HG02884 (cell line): ENCODE results near the gene ATOH8.
A peak's percentile ranks its signal among the peaks of the same experiment; 100 is the strongest.

Experiments
- ATAC-seq: cut with Tn5 transposase; IDR thresholded peaks from one replicate; pipeline ENCODE4 v1.9.1; 2021; ENCODE audit warnings: mild to moderate bottlenecking, moderate library complexity; ENCODE audit not compliant: unreplicated experiment

The ATOH8 gene

DNA sequence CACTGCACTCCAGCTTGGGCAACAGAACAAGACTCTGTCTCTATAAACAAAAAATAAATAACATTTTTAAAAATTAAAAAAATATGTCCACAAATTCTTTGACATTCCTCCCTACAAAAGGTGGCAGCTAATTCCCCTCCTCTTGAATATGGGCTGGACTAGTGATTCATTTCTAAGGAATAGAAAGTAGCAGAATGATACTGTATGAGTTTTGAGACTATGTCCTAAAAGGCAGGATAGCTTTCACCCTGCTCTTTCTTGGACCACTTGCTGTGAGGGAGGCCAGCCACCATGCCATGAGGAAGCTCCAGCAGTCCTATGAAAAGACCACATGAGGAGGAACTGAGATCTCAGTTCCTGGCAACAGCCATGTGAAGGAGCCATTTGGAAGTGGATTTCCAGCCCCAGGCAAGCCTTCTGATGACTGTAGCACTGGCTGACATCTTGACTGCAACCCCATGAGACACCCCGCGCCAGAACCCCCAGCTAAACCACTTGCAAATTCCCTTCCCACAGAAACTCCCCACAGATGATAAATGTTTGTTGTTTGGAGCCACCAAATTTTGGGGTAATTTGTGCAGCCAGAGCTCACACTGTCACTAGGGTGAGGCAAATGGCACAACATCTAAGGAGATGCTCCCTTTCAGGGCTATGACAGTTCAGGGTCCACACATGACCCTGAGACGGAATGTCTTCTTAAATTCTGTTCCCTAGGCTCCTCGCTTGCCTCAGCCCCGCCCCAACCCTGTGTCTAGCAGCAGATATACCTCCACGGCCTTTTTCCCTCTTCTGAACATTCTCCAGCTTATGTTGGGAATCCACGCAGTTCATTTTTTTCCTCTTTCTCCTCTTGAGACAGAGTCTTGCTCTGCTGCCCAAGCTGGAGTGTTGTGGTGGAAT, 17.1 kb upstream of the ATOH8 start:
- no peak for ATAC-seq

DNA sequence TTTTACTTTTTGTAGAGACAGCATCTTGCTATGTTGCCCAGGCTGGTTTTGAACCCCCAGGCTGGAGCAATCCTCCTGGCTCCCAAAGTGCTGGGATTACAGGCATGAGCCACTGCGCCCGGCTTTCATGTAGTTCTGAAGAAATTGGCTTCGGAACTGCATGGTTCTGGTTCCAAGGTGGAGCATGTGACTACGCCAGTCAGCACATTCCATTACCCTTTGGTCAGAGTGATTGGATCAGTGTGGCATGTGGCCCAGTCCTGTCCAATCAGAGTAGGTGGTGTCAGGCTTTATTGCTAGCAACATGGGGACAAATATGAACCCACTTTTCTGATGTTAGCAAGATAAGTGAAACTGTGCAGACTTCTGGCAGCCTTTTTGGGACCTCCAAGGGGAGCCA, 16.3 kb upstream of the ATOH8 start:
- ATAC-seq: no peak

DNA sequence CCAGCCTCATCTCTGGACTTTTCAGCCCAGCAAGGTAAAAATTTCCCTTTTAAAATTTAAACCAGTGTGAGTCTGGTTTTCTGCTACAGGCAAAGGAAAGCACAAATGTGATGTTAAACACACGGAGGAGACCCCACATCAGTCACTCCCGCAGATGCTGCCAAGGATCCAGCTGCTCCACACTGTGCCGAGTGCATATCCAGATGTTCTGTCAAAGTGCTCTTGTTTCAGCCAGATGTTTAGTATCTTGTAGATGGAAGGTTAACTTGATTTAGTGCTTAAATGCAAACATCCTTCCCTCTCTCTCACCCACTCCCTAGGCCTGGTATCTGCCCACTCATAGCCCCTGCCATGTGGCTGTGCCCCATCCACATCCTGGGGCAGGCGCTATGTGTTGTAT, 15.8 kb upstream of the ATOH8 start:
- no peak for ATAC-seq

DNA sequence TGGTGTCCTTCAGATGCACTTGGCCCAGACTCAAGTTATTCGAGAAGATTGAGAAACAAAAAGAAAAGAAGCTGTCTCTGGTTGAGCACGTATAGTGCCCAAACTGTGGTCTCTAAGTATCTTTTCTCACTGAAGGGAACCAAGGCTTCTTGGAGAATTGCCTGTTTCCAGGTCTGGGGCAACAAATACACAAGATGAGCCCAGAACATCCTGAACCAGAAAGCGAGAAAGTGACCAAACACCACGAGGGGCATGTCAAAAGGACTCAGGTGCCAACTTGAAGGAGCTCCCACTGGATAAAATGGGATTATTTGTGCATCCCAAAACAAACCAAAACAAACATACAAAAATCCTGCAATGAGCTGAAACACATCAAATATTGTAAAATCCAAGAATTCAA, 13.6 kb upstream of the ATOH8 start:
- no peak for ATAC-seq

DNA sequence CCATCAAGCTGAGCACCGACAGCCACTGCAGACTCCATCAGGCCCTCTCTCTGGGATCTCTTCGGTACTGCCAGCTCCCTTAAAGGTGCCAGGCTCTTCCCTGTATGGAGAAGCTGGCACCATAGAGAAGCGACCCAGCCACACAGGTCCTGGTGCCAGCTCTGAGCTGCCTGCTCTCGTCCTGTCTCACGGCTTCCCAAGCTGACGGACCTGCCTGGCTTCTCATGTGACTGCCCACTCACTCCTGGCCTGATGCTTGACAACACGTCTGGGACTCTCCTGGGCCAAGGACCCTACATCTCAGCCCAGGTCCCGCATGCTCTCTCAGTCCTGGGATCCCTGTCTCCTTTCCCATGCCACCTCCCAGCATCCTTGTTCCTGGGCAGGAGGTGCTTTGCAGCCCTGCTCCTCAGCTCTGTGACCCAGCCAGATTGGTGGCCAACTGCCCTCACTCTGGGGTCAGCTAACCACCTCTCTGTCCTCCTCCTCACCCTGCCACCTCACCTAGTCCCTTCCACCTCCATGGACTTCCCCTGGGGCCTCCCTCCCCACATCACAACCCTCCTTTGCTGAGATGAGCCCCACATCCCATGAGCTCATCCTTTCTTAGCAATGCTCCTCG, 12.5 kb upstream of the ATOH8 start:
- ATAC-seq: no peak

DNA sequence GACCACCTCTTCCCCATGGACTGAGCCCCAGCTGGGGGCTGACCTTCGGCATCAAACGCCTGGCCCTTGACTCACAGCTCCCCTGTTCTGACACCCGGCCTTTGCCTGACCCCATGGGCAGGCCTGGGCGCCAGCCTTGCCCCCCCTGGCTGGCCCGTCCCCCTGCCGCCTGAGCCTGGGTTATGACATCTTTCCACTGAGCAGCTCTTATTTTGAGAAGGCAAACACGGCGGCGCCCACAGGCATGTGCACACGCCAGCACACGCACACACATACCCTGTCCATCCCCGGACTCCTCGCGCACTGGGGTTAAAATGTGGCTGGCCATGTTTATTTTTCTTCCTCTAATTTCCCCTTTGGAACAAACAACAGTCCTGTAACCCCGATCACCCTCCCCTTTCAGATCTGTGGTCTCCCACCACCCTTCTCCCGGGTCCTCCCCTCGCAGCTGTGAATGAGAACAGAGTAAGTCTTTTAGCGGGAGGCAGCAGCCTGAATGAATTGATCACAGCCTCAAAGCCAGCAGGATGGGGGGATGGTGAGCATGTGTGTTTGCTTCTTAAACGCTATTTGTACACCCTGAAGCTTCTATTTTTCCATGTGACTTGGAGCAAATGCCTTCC, 11.8 kb upstream of the ATOH8 start:
- ATAC-seq: no peak

DNA sequence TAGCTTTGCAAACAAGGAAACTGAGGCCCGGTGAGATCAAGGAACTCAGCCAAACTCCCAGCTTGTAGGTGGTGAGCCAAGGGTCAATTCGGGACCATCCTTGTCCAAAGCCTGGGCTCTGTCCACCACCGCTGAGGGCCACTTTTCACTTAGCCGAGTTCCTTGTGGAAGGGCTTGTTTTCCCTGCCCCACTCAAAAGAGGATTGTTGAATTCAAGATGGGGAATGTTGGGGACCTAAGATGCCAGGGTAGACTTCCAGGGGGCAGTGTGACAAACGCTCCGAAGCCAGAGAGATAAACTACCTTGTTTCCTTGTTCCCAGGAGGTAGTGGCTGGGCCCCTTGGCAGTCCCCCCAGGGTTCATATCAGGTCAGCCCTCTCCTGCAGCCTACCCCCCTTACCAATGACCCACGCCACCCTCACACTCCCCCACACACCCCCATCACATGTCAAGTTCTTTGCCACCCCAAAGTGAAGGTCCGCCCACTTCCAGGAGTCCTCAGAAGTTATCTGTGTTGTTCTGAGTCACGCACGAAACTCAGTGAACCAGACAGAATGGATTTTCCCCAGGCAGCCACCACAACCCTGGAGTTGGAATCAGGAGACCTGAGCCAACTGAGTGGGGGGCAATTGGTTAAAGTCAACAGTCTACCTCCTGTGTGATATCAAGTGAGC, 10.3 kb upstream of the ATOH8 start:
- ATAC-seq: no peak

DNA sequence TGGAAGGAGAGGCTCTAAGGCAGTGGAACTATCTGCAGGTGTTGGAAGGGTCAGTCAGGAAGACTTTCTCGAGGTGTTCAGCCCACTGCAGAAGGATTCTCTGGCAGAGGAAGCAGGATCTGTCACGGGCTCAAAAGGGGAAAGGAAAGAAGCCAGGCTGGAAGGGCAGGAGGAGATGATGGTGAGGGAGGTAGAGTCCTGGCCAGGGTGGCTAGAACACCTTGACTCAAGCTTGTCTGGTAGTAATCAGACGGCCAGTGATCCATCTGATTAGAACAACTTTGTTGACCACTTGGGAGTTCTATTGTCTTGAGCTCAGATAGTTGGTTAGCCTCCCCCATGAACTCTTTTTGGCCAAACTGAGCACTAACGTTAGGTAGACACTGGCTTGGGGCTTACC, 9.7 kb upstream of the ATOH8 start:
- ATAC-seq: no peak

DNA sequence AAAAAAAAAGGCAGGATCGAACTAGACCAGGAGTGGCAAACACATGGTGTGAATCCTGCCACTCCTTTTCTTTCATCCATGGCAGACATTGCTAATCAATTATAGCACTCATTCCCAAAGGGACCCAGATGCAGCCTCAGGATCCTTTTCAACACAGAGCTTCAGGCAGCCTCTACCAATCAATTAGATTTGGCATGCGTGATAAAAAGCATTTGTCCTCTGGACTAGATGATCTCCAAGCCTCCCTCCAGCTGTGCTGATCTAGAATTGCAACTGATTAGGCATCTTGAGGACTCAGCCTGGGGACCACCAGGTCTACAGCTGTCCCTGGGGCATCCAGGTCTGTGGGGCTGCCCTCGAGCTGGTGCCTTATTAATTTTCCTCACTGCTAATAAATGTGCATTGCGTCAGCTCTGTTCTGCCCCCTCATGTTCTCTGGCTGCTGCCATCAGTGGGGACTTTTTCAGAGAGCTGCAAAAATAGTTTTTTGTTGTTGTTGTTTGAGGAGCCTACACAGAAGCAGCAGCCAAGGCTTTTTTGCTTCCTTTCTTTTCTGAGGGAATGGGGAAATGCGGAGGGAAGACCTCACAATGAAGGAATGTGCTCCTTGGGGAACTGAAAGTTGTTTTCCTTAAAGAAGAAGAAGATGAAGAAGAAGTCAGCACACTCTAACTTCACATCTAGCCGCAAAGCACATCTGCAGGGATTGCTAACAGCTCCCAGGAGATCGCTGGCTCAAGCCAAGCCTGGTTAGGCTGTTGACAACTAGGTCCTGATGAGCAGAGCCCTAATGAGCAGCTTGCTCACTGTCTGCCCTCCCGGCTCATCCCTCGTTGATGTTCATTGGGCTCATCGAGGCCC, 8.8 kb upstream of the ATOH8 start:
- ATAC-seq: no peak

DNA sequence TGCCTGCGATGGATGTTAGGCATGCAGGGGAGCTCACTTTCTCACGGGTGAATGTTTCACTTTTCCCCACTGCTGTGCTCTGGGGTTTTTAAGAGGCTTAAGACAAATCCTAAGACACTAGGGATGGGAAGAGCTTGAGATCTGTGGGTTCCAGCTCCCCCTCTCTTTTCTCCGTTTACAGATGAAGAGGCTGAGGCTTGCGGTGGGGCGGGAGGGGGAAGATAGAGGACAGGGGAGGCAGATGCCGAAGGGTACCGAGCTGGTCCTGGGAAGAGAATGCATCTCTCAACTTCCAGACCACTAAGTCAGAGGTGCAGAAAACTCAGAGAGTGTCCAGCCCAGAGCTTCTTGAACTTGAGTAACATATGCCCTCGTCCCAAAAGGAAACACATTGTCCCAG, 8.2 kb upstream of the ATOH8 start:
- no peak for ATAC-seq

DNA sequence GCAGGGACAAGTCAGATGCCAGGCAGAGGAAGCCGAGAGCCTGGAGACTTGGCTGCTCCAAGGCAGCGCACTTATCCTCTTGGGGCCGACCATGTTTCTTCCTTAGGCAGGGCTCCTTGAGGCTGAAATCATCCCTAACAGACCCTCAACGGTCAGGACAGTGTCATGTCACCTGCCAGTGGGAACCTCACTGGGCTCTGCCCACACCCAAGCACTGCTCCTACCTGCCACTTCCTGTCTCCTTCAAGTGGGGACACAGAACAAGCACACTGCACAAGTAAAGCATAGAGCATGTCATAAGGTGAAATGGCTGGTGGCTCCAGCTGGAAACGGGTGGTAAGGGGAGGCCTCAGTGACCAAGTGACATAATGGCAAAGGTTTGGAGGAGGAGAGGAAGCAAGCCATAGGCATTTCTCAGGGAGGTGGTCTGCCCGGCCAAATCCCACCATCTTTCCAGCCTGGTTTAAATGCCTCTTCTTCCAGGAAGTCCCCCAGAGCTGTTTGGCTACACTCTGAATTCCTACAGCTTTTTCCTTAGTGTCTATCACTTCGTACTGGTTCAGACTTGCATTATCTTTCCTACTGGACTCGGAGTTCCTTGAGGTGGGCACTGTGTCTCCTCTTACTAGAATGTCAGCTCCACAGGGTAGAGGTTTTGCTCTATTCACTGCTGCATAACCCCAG, 7.3 kb upstream of the ATOH8 start:
- no peak for ATAC-seq

DNA sequence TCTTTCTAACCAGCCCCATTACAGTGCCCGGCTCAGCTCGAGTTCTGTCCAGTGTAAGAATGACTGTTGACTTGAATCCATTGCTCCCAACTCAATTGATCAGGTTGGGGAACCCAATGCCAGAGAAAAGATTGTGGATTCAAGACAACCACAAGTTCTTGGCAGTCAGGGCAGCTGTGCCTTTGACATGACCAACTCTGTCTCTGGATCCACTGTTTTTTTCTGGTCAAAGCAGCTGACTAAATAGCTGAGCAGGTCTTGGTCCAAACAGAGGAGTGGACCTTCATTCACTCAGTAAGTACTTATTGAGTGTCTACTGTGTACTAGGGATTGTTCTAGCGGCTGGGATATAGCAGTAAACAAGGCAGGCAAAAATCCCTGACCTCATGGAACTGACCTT, 6.3 kb upstream of the ATOH8 start:
- no peak for ATAC-seq

DNA sequence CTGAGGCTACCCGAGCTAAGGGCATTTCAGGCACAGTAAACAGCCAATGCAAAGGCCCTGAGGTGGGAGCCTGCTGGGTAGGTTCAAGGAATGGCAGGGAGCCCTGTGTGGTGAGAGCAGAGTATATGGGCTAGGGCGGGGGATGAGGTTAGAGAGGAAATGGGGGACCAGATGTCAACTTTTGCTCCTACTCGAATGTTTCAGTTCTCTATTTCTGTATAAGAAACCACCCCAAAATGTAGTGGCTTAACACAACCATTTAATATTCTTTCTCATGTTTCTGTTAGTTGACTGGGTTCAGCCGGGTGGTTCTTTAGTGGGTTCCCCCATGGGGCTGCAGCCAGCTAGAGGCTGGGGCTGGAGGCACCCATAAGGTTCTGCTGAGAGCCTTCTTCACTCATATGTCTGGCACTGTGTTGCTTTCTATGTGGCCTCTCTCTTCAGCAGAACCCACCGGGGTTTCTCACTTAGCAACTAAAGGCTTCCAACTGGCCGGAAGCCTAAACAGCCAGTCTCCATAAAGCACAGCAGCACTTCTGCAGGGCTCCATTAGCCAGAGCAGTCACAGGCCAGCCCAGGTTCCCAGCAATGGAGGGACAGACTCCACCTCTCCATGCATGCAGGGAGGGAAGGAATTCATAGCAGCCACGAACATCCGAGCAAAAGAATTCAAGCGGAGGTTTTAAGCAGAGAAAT, 5.6 kb upstream of the ATOH8 start:
- ATAC-seq: peak; percentile 77

DNA sequence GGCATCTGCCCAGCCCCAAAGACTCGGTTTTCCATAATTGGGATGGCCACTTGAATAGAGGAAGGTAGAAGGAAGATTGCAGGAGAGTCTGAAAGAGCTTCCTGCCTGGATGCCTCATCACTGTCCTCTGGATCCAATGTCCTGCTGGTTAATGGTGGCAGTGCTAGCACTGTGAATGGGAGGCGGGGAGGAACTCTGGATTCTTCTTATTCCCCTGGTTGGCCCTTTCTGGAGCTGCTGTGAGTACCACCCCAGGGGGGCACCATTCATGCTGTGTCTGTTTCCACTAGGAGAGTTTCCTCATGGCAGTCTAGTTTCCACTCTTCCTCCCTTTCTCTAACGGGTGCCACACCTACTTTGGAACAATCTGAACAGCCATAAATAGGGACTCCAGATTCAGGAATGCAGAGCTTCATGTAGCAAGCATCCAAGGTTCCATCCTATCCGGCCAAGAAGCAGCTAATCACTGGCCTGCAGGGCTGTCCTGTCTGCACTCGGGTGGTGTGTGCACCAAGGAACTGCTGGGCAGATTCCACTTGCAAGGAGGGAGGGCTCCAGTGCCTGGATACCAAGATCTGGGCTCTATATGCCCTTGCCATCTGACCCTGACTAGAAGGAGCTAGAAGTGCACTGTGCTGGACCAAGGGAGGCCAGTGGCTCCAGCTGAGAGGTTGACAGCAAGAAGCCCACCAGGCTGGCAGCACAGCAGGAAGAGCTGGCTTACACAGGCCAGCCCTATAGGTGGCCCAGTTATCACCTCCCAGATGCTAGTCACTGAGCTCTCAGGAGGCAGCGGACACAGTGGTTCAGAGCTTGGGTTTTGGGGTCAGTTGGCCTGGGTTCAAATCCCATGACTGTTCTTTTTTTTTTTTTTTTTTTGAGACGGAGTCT, 4.6 kb upstream of the ATOH8 start:
- ATAC-seq: no peak

DNA sequence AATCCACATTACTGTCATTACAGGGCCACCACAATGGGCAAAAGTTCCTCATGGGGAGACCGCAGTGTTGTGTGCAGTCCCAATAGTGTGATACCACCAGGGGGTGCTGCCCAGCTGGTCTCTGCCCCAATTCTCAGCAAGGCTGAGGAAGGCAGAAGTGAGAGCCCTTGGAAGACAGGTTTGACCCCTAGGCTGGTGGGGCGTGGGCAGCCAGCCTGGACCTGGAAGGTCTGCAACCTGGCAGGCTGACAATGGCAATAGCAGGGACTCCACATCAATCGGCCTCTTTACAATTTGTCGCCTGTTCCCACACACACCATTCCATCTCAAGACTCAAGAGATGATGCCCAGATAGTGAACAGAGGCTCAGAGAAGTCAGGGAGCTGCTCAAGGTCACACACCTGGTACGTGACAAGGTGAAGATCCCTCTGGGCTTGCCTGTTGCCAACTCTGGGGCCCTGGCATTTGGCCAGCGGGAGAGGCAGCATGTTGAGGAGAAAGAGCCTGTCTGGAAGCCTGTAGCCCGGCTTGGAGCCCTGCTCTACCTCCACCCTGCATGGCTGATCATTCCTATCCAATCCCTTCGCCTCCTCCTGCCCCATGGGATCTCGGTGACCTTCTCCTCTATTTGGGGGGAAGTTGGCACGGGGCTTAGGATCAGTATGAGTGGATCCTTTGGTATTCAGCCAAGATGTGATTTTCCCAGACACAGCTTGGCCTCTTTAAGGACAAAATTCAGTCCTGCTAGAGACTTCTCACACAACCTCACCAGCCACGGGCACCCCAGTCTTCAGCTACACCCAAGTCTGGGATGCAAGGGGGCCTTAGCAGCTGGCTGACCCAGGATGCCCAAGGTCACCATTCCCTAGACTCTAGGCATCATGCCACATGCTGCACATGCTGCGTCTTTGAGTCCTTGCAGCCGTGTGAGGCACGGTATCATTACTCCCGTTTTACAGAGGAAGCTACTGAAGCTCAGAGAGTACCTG, 2.9 kb upstream of the ATOH8 start:
- ATAC-seq: no peak

DNA sequence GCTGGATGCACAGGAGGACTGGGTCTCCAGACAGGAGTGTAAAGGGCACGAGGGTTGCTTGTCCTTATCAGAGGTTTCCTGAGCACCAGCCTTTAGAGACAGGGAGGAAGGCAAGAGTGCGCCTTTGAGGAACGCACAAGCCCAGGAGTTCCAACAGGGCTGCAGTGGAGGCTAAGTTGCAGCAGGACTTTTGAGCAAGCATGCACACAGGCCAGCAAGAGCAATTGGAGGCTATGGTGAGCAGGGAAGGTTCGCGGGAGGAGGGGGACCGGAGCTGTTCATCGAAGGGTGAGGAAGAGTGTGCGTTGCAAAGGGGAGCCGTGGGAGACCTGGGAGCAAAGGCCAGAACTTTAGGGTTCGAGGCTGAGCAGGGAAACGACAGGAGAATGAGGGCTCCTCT, 2.2 kb upstream of the ATOH8 start:
- no peak for ATAC-seq

DNA sequence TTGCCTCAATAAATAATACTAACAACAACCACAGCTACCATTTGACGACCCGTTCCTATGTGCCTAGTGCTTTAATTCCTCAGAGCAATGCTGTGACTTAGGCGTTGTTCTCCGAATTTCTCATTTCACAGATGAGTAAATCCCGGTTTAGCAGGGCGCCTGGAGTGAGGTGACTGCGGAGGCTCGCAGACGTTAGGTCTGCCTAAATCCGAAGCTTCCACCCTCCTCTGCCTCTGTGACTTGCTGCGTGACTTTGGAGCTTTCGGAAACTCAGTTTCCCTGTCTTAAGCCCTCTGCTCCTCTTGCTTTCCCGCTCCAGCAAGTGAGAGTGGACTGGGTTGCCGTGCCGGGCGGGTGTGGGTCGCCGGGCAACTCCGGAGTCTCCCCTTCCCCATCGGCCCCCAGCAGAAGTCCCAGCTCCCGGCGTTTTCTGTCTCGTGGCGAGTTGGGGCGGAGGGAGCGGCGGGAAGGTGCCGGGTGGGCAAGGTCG, 711 bp upstream of the ATOH8 start:
- ATAC-seq: no peak
